C4-2B (cell line): ENCODE data around the gene F12.

Experiments used
- CTCF ChIP-seq: fragments of 450-650 bp; conservative IDR thresholded peaks from 2 replicates; pipeline ENCODE4 v1.5.1; 2017; ENCODE audit warnings: mild to moderate bottlenecking
- ZFX ChIP-seq: fragments of 450-650 bp; IDR thresholded peaks from 2 replicates; pipeline ENCODE4 v1.6.1; 2017

GRCh38 chr5:177437623-177438022 is 28.3 kb upstream of the F12 start:
- no peak for TF ChIP-seq CTCF
- TF ChIP-seq ZFX, result no peak
